Occipital lobe (tissue), 2 donors: Measurements from ENCODE around the gene HPRT1. TPM values are rescaled to one million over a fixed set of nuclear protein-coding genes. Genes with fewer than 3 reads are reported as not detected.
"Not testable (repeated sequence)": the region's sequence is repeated elsewhere in the genome, so short reads cannot be mapped to it uniquely, and the experiment has no call there.

Experiments used
- DNase-seq: peaks from one replicate; lab custom pipeline; 2025; lab: John Stamatoyannopoulos, UW
- total RNA-seq: library from RNA; depleted of rRNA; stranded (reverse); fragments of >200 nt; gene quantifications from one replicate; pipeline ENCODE4 v1.2.3, GENCODE V29; 2014

HPRT1 gene, protein sequence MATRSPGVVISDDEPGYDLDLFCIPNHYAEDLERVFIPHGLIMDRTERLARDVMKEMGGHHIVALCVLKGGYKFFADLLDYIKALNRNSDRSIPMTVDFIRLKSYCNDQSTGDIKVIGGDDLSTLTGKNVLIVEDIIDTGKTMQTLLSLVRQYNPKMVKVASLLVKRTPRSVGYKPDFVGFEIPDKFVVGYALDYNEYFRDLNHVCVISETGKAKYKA
- 30.7 TPM for total RNA-seq

DNA sequence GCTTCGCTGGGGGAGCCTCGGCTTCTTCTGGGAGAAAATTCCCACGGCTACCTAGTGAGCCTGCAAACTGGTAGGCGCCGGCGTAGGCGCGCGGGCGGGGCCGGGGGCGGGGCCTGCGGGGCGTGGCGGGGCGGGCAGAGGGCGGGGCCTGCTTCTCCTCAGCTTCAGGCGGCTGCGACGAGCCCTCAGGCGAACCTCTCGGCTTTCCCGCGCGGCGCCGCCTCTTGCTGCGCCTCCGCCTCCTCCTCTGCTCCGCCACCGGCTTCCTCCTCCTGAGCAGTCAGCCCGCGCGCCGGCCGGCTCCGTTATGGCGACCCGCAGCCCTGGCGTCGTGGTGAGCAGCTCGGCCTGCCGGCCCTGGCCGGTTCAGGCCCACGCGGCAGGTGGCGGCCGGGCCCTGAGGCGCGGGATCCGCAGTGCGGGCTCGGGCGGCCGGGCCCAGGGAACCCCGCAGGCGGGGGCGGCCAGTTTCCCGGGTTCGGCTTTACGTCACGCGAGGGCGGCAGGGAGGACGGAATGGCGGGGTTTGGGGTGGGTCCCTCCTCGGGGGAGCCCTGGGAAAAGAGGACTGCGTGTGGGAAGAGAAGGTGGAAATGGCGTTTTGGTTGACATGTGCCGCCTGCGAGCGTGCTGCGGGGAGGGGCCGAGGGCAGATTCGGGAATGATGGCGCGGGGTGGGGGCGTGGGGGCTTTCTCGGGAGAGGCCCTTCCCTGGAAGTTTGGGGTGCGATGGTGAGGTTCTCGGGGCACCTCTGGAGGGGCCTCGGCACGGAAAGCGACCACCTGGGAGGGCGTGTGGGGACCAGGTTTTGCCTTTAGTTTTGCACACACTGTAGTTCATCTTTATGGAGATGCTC is at the start of gene HPRT1:
Gene HPRT1, plus strand, starts transcription at position 161 of the 857 bp plus-strand sequence. Its CDS starts 147 bp downstream, at position 308.
- DNase-seq: peak; percentile 71

DNA sequence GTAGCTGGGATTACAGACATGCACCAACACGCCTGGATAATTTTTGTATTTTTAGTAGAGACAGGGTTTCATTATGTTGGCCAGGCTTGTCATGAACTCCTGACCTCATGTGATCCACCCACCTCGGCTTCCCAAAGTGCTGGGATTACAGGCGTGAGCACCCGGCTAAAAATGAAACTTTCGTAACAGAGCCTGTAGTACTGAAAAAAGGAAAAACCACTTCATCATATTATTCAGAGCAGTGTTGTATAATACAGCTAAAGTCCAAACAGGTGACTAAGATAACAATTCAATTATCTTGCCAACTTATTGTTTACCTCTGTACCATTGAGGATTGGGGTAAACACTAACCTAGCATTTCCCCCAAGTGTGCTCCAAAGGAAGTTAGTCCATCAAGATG is 43.9 kb upstream of the HPRT1 start:
- no peak for DNase-seq

DNA sequence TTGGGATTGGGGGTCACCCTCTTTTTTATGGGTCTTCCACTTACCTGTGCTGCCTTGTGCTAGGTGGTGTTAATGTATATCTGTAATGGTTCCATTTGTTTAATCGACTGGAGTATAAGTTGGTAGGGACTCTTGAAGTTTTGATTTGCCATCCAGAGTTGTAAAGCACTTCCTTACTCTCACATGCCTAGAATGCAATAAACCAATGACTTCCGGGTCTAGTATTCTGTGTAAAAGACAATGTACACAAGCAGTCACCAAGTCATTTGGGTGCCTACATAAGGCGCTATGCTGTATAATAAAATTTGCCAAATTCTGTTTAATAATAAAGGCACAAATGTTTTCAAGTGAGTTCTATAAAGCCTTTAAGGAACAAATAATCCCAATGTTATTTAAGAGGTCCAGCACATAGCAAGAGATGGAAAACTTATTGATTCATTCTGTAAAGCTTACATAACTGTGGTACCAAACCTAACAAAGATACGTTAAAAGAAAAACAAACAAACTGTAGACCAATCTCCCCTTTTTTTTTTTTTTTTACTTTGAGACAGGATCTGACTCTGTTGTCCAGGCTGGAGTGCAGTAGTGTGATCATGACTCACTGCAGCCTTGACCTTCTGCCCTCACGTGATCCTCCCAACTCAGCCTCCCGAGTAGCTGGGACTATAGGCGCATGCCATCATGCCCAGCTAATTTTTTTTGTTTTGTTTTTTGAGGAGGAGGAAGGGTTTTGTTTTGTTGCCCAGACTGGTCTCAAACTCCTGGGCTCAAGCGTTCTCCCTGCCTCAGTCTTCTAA is 41.5 kb upstream of the HPRT1 start:
- DNase-seq: no peak

DNA sequence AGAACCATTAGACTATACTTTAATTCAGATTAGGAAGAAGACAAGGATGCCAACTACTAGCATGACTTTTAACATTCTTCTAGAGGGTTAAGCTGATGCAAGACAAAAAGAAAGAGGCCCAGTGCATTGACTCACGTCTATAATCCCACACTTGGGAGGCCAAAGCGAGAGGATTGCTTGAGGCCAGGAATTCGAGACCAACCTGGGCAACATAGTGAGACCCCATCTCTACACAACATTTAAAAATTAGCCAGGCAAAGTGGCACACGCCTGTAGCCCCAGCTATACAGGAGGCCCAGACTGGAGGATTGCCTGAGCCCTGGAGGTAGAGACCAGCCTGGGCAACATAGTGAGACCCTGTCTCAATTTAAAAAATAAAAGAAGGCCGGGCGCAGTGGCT is 40.2 kb upstream of the HPRT1 start:
- no peak for DNase-seq

DNA sequence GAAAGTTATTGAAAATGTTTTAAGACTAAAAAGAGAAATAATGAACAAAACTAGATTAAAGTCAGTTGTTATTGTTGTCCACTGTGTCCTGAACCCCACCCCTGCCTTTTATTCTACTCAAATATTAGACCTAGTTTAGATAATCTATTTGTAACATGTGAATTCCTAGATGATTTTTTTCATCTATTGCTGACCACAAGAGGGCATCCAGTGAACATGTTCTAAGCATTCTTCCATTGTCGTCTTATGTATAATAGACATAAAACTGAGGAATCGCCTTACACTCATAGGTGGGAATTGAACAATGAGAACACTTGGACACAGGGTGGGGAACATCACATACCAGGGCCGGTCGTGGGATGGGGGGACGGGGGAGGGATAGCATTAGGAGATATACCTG is 36.4 kb upstream of the HPRT1 start:
- DNase-seq: no peak

DNA sequence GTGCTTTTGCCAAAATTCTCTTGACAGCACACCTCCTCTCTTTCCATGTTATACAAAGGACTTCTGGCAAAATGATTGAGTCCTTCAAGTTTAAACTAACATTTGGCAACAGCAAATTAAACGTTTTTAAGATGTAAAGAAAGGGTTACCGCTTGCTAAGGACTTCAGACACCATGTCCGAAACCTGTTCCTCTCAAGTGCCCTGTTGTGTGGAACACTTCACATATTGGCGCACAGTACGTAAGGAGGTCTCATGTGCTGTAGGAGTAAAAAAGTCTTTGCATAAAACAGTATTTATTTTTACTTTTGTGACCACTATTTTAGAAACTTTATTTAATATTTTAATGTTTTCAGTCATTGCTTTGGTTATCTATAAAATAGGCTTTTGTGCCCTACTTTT is 33.7 kb upstream of the HPRT1 start:
- no peak for DNase-seq

DNA sequence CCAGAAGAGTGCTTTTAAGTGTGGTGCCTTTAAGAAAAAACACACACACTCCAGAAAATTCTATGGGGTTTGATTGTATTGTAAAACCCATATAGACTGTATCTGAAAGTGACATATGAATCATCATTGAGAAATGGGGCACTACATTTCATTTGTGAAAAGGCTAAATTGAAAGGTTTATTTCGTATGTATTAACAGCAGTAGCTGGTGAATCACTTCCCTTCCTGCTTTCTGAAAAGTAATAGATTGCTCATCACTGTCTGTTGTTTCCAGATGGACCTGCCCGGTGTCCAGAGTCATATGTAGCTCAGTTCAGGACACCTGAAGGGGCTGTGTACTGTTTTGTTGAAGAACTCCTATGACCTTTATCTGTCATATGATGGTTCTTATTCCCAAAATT is 28.1 kb upstream of the HPRT1 start:
- no peak for DNase-seq

DNA sequence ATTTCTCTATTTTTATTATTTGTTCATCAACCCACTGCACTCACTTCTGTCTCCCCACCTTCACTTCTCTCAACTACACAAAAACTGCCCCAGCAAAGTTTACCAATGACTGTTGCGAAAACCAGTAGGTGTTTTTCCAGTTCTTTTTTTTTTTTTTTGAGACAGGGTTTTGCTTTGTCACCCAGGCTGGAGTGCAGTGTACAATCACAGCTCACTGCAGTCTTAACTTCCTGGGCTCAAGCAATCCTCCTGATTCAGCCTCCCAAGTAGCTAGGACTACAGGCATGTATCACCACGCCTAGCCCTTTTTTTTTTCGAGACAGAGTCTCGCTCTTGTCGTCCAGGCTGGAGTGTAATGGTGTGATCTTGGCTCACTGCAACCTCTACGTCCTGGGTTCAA is 24.1 kb upstream of the HPRT1 start:
- DNase-seq: no peak

DNA sequence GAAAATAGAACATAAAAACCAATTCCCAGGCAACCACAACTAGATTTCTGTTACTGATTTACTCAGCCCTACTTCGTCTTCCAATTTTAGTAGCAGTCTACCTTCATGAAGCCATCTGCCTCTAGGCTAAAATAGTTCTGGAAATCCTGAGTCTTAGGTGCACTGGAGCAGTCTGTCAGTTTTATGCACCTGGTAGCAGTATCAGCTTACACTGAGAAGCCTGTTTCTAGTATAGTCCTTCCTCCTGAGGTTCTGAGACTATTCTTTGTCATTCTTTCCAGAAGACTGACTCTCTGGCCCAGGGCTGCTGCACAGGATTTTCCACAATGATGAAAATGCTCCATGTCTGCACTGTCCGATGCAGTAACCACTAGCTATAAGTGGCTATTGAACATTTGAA is 16.9 kb upstream of the HPRT1 start:
- no peak for DNase-seq

DNA sequence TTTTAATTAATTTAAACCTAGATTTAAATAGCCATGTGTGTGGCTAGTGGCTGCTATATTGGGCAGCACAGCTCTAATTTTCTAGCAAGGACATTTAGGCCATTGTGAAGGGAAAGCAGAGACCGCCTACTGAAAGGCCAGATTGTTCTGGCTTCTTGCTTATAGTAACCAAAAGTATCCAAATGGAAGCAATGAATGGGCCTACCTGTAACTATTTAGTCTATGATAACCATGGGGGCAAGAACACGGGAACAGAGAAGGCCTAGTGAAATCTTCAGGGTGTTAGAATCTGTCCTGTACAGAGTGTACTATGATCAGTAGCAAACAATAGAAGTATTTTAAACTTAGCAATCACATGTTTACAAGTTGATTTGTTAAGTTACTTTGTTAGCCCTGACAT is 16.5 kb upstream of the HPRT1 start:
- DNase-seq: no peak

DNA sequence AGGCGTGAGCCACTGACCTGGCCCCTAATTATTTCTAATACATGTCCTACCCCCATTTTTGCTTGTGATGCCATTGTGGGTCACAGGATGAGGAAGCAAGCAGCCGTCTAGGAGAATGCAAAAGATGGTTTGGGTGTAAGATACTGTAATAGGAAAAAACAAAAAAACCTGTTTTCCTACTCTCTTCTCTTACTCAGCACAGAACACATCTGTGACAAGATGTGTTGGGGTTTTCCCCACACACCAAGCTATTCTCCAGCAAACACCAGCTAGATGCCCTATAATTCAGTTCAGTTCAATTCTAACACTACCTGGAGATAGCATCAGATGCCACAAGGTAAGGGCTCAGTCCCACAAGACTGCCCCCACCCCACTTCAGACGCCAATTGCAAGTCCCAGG is 15.3 kb upstream of the HPRT1 start:
- no peak for DNase-seq

DNA sequence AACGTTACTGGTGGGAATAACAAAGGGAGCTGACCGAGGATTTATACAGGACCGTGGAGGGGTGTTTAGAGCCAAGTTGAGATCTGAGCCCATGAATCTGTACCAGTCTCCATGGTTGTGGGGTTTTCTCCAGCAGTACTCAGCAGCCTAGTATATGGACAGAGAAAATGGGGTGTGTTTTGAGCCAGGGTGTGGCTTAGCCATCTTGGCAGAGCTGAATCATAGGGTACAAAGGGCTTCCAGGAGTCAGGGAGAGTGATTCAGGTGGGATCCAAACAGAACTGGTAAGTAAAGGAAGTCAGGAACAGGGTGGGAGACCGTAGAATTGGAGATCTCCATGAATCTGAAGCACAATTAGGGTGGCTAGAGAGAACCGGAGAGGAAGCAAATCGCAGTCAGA is 7.4 kb upstream of the HPRT1 start:
- no peak for DNase-seq

DNA sequence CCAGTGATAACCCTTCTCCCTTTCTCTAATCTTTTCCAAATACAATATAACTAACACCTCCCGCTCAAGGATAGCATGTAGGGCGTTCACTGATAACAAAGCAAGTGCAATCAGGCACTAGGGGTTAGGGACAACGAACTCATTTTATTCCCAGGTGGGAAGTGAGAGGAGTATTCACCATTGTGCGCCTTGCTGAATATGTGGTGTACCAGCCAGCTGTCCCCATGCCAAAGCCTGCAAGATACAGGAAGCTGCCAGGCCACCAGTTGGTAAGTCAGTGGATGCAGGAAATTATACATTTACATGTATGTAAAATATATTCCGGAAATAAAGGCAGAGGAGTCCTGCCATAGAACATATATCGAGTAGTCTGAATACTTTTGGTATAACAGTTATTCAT is 6.3 kb upstream of the HPRT1 start:
- no peak for DNase-seq

DNA sequence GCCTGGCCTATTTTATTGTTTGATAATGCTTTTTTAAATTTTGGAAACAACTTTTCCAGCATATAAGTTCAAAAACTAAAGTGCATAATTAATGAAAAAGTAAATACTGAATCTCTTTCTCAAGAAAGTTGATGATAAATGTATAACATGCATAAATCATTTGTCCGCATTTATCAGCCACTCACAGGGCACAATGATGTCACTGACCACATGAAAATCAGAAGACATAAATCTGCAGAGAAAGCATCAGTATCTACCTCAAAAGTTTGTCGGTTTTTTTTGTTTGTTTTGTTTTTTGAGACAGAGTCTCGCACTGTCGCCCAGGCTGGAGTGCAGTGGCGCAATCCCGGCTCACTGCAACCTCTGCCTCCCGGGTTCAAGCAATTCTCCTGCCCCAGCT is 5.5 kb upstream of the HPRT1 start:
- DNase-seq: no peak

DNA sequence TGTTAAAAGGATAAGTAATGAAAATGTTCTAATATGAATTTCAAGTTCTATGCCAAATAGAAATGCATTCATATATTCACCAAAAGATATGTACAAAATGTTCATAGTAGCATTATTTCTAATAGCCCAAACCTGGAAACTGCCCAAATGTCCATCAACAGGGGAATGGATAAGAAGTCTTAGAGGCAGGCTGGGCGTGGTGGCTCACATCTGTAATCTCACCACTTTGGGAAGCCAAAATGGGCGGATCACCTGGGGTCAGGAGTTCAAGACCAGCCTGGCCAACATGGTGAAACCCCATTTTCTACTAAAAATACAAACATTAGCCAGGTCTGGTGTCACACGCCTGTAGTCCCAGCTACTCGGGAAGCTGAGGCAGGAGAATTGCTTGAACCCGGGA is 2.3 kb upstream of the HPRT1 start:
- DNase-seq: no peak

DNA sequence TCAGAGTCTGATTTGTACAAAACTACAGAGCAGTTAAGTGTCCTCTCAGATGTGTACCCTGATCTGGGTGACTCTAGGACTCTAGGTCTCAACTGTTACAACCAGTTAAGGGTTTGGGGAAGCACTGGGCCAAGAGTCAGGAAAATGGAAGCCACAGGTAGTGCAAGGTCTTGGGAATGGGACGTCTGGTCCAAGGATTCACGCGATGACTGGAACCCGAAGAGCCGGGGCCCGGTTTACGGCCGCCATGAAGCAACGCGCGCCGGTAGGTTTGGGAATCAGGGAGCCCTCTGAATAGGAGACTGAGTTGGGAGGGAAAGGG is 321 bp upstream of the HPRT1 start:
- no peak for DNase-seq

DNA sequence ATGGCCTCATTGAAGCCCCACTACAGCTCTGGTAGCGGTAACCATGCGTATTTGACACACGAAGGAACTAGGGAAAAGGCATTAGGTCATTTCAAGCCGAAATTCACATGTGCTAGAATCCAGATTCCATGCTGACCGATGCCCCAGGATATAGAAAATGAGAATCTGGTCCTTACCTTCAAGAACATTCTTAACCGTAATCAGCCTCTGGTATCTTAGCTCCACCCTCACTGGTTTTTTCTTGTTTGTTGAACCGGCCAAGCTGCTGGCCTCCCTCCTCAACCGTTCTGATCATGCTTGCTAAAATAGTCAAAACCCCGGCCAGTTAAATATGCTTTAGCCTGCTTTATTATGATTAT is 876 bp downstream of the HPRT1 start:
- no peak for DNase-seq

DNA sequence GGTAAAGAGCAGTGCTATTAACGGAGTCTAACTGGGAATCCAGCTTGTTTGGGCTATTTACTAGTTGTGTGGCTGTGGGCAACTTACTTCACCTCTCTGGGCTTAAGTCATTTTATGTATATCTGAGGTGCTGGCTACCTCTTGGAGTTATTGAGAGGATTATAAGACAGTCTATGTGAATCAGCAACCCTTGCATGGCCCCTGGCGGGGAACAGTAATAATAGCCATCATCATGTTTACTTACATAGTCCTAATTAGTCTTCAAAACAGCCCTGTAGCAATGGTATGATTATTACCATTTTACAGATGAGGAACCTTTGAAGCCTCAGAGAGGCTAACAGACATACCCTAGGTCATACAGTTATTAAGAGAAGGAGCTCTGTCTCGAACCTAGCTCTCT is 1.5 kb downstream of the HPRT1 start:
- no peak for DNase-seq

DNA sequence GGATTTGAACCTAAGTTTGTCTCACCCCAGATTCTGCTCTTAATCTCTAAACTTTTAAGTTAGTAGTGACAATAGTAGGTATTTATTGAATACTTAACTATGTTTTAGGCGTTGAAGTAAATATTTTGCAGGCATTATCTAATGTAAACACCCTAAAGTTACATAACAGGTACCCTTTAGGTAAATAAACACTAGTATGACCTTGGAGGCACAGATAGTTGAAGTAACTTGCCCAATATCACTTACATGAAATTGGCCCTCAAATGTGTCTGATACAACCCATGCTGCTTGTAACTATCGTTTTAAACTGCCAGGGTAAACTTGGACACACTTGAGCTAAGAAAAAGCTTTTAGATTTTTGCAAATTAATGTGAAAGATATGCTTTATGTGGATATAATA is 3.0 kb downstream of the HPRT1 start:
- DNase-seq: no peak

DNA sequence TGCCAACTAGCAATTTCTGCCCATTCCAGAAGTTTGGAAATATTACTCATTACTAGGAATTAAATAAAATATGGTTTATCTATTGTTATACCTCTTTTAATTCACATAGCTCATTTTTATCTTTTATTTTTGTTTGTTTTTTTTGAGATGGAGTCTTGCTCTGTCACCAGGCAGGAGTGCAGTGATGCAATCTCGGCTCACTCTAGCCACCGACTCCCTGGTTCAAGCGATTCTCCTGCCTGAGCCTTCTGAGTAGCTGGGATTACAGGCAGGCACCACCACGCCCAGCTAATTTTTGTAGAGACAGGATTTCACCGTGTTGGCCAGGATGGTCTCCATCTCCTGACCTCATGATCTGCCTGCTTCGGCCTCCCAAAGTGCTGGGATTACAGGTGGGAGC is 4.5 kb downstream of the HPRT1 start:
- not testable (repeated sequence) for DNase-seq

DNA sequence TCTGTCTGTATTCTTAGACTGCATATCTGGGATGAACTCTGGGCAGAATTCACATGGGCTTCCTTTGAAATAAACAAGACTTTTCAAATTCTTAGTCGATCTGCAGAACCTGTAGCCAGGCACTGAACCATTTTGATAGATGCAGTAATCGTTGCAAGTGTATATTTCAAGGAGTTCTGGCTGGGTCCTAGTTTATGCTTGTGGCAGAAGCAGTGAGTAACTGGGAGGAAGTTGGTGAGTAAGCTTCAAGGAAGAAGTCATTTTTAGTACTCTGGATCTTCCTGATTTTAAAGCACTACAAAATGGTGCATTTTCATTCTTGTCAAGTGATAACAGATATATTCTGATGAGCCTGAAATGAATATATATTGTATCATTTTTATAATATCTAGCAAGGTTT is 9.5 kb downstream of the HPRT1 start:
- no peak for DNase-seq

DNA sequence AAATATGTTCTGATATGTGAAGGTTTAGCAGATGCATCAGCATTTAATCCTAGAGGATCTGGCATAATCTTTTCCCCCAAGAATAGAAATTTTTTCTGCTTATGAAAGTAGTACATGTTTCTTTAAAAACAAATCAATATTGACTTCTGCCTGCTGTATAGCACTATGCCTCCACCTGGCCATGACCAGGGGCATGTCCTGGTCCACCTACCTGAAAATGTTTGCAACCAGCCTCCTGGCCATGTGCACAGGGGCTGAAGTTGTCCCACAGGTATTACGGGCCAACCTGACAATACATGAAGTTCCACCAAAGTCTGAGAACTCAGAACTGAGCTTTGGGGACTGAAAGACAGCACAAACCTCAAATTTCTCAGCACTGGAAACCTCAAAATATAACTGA is 10.0 kb downstream of the HPRT1 start:
- DNase-seq: no peak

DNA sequence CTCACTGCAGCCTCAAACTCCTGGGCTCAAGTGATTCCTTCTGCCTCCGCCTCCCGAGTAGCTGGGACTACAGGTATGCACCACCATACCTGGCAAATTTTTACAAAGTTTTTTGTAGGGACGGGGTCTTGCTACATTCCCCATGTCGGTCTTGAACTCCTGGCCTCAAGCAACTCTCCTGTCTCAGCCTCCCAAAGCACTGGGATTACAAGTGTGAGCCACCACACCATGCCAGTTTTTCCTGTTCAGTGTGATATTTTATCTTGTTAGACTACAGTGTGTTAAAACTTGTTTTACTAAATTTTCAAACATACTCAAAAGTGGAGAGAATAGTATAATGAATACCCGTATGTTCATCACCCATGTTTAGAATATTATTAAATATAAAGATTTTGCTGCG is 12.1 kb downstream of the HPRT1 start:
- no peak for DNase-seq
